Liver (tissue), 9 donors: ENCODE measurements around the gene TMEM231. TPM values are rescaled to one million over a fixed set of nuclear protein-coding genes. Genes with fewer than 3 reads are reported as not detected.
"Not testable (repeated sequence)": the region's sequence is repeated elsewhere in the genome, so short reads cannot be mapped to it uniquely, and the experiment has no call there.

Experiments used
- DNase-seq: peaks from one replicate; pipeline ENCODE4 v3.0.0-alpha.2; 2017; ENCODE audit warnings: low spot score
- H3K27ac ChIP-seq, 2 donors: one replicate each; pipeline ENCODE4 v1.7.0; 2013; ENCODE audit warnings: inconsistent platforms in 2 of 2, low read length in 2 of 2, control low read depth in 1 of 2, low read depth in 1 of 2, mild to moderate bottlenecking in 1 of 2
- H3K27me3 ChIP-seq, 4 donors: one replicate each; pipeline versions ENCODE4 v1.6.1 to v1.7.0; 2013; ENCODE audit warnings: low read length in 3 of 4, inconsistent platforms in 1 of 4, mild to moderate bottlenecking in 1 of 4, moderate library complexity in 1 of 4; ENCODE audit not compliant: control insufficient read depth in 4 of 4, insufficient read depth in 4 of 4
- H3K36me3 ChIP-seq, 4 donors: one replicate each; pipeline versions ENCODE4 v1.6.1 to v1.7.0; 2013; ENCODE audit warnings: low read length in 3 of 4, mild to moderate bottlenecking in 3 of 4, low read depth in 1 of 4, moderate library complexity in 1 of 4; ENCODE audit not compliant: control insufficient read depth in 4 of 4, insufficient read depth in 3 of 4
- H3K4me1 ChIP-seq, 4 donors: one replicate each; pipeline versions ENCODE4 v1.6.1 to v1.7.0; 2013; ENCODE audit warnings: low read length in 3 of 4, mild to moderate bottlenecking in 3 of 4, moderate library complexity in 1 of 4; ENCODE audit not compliant: control insufficient read depth in 4 of 4, insufficient read depth in 4 of 4
- H3K4me3 ChIP-seq, 3 donors: one replicate each; pipeline versions ENCODE4 v1.6.1 to v1.7.0; 2013; ENCODE audit warnings: low read length in 3 of 3, control low read depth in 1 of 3, low read depth in 1 of 3, mild to moderate bottlenecking in 1 of 3
- H3K9ac ChIP-seq, 2 donors: one replicate each; pipeline ENCODE4 v1.7.0; 2013; ENCODE audit warnings: low read length in 2 of 2, mild to moderate bottlenecking in 2 of 2, moderate library complexity in 2 of 2, control low read depth in 1 of 2, low read depth in 1 of 2
- H3K9me3 ChIP-seq, 4 donors: one replicate each; pipeline versions ENCODE4 v1.6.1 to v1.7.0; 2013; ENCODE audit warnings: low read length in 3 of 4; ENCODE audit not compliant: control insufficient read depth in 4 of 4
- GABPA ChIP-seq, 2 donors: IDR thresholded peaks in 1 of 2; conservative IDR thresholded peaks in 1 of 2; 2 replicates each; pipeline ENCODE4 v1.6.1; 2016; ENCODE audit warnings: antibody characterized with exemption in 2 of 2, mild to moderate bottlenecking in 1 of 2, moderate library complexity in 1 of 2
- HNF4A ChIP-seq, 2 donors: conservative IDR thresholded peaks; 2 replicates each; pipeline ENCODE4 v1.6.1; 2016; ENCODE audit warnings: antibody characterized with exemption in 2 of 2, mild to moderate bottlenecking in 2 of 2
- JUND ChIP-seq, 2 donors: IDR thresholded peaks; 2 replicates each; pipeline ENCODE4 v1.6.1; 2016; ENCODE audit warnings: antibody characterized with exemption in 2 of 2
- NR2F2 ChIP-seq: IDR thresholded peaks from 2 replicates; pipeline ENCODE4 v1.6.1; 2016; ENCODE audit warnings: antibody characterized with exemption
- RAD21 ChIP-seq, 2 donors: IDR thresholded peaks; 2 replicates each; pipeline ENCODE4 v1.6.1; 2016; ENCODE audit warnings: antibody characterized with exemption in 2 of 2, mild to moderate bottlenecking in 2 of 2
- RXRA ChIP-seq, 2 donors: IDR thresholded peaks; 2 replicates each; pipeline ENCODE4 v1.6.1; 2017 to 2018; ENCODE audit warnings: antibody characterized with exemption in 2 of 2, mild to moderate bottlenecking in 1 of 2
- SP1 ChIP-seq: IDR thresholded peaks from 2 replicates; pipeline ENCODE4 v1.6.1; 2018; ENCODE audit warnings: antibody characterized with exemption, mild to moderate bottlenecking
- TAF1 ChIP-seq: conservative IDR thresholded peaks from 2 replicates; pipeline ENCODE4 v1.6.1; 2016; ENCODE audit warnings: antibody characterized with exemption, mild to moderate bottlenecking
- YY1 ChIP-seq: IDR thresholded peaks from 2 replicates; pipeline ENCODE4 v1.6.1; 2016; ENCODE audit warnings: antibody characterized with exemption, mild to moderate bottlenecking
- WGBS: extraction: QIAGEN DNeasy Blood & Tissue Kit; methylation state at CpG from one replicate; pipeline ENCODE4 v1.1.7; 2013; 5-methylcytosine and 5-hydroxymethylcytosine counted together
- polyA plus RNA-seq, 2 donors: library from polyadenylated mRNA; stranded (reverse) in 1 of 2; unstranded in 1 of 2; fragments of 200-250 nt in 1 of 2; fragments of >200 nt in 1 of 2; fragmentation: Nextera tagmentation in 1 of 2; extraction: Ambion mirVana in 1 of 2; gene quantifications; one replicate each; pipeline versions ENCODE4 v1.2.1 to v1.2.3, GENCODE V29; 2013 to 2015
- total RNA-seq, 2 donors: library from RNA; depleted of rRNA; stranded (reverse); fragments of >200 nt; gene quantifications; one replicate each; pipeline ENCODE4 v1.2.3, GENCODE V29; 2014
- TF ChIP-seq, protein P1 (sequence below): IDR thresholded peaks from 2 replicates; pipeline ENCODE4 v1.6.1; 2016; ENCODE audit warnings: antibody characterized with exemption
- TF ChIP-seq, protein P2 (sequence below): fragments of 150-350 bp; IDR thresholded peaks from 2 replicates; pipeline ENCODE4 v1.5.1; 2017; ENCODE audit warnings: improper control_type of control experiment, low read depth, low read length; ENCODE audit not compliant: missing input control
- TF ChIP-seq, protein P3 (sequence below): IDR thresholded peaks from 2 replicates; pipeline ENCODE4 v1.6.1; 2016; ENCODE audit warnings: antibody characterized with exemption, mild to moderate bottlenecking
- donor health status: healthy.
- donor health status: healthy.
- donor health status: healthy.
- donor health status: healthy.
- donor health status: healthy.

TMEM231 gene
- total and polyA plus RNA-seq, 4 donors, result 0.60 to 2.1 (median 2.0) TPM

DNA sequence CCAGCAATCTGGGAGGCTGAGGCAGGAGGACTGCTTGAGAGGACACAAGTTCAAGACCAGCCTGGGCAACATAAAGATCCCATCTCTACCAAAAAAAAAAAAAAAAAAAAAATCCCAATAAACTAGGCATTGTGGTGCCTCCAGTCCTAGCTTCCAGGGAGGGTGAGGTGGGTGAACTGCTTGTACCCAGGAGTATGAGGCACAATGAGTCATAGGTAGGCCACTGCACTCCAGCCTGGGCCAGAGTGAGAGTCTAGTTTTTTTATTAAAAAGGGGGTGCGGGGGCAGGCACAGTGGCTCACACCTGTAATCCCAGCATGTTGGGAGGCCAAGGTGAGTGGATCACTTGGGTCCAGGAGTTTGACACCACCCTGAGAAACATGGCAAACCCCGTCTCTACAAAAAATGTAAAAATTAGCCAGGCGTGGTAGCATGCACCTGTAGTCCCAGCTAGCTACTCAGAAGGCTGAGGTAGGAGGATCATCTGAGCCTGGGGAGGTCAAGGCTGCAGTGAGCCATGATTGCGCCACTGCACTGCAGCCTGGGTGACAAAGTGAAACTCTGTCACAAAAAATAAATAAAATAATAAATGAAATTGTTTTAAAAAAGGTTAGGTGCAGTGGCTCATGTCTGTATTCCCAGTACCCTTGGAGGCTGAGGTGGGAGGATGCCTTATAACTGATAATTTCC, 53.0 kb downstream of the TMEM231 start:
- H3K4me1 ChIP-seq, result peaks cover 0 to 1% (median 0%) of the 10 kb centered on the region in 4 donors
- H3K27me3 ChIP-seq, result no peaks in the 10 kb centered on the region
- no peak overlapping the region for H3K4me3 ChIP-seq
- no peak for TF ChIP-seq GABPA (IDR thresholded peaks at IDR 0.05 in 1 of 2, conservative IDR thresholded peaks at IDR 0.05 in 1 of 2)
- TF ChIP-seq, protein P1, sequence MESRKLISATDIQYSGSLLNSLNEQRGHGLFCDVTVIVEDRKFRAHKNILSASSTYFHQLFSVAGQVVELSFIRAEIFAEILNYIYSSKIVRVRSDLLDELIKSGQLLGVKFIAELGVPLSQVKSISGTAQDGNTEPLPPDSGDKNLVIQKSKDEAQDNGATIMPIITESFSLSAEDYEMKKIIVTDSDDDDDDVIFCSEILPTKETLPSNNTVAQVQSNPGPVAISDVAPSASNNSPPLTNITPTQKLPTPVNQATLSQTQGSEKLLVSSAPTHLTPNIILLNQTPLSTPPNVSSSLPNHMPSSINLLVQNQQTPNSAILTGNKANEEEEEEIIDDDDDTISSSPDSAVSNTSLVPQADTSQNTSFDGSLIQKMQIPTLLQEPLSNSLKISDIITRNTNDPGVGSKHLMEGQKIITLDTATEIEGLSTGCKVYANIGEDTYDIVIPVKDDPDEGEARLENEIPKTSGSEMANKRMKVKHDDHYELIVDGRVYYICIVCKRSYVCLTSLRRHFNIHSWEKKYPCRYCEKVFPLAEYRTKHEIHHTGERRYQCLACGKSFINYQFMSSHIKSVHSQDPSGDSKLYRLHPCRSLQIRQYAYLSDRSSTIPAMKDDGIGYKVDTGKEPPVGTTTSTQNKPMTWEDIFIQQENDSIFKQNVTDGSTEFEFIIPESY, result no peak
- TF ChIP-seq HNF4A (conservative IDR thresholded peaks at IDR 0.05), result no peak
- no peak for TF ChIP-seq RAD21 (IDR thresholded peaks at IDR 0.05)
- TF ChIP-seq TAF1, result no peak
- TF ChIP-seq RXRA (IDR thresholded peaks at IDR 0.05), result no peak
- TF ChIP-seq YY1, result no peak
- TF ChIP-seq SP1, result no peak
- TF ChIP-seq JUND (IDR thresholded peaks at IDR 0.05), result no peak
- TF ChIP-seq, protein P2, sequence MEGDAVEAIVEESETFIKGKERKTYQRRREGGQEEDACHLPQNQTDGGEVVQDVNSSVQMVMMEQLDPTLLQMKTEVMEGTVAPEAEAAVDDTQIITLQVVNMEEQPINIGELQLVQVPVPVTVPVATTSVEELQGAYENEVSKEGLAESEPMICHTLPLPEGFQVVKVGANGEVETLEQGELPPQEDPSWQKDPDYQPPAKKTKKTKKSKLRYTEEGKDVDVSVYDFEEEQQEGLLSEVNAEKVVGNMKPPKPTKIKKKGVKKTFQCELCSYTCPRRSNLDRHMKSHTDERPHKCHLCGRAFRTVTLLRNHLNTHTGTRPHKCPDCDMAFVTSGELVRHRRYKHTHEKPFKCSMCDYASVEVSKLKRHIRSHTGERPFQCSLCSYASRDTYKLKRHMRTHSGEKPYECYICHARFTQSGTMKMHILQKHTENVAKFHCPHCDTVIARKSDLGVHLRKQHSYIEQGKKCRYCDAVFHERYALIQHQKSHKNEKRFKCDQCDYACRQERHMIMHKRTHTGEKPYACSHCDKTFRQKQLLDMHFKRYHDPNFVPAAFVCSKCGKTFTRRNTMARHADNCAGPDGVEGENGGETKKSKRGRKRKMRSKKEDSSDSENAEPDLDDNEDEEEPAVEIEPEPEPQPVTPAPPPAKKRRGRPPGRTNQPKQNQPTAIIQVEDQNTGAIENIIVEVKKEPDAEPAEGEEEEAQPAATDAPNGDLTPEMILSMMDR, result no peak
- TF ChIP-seq NR2F2, result no peak
- TF ChIP-seq, protein P3, sequence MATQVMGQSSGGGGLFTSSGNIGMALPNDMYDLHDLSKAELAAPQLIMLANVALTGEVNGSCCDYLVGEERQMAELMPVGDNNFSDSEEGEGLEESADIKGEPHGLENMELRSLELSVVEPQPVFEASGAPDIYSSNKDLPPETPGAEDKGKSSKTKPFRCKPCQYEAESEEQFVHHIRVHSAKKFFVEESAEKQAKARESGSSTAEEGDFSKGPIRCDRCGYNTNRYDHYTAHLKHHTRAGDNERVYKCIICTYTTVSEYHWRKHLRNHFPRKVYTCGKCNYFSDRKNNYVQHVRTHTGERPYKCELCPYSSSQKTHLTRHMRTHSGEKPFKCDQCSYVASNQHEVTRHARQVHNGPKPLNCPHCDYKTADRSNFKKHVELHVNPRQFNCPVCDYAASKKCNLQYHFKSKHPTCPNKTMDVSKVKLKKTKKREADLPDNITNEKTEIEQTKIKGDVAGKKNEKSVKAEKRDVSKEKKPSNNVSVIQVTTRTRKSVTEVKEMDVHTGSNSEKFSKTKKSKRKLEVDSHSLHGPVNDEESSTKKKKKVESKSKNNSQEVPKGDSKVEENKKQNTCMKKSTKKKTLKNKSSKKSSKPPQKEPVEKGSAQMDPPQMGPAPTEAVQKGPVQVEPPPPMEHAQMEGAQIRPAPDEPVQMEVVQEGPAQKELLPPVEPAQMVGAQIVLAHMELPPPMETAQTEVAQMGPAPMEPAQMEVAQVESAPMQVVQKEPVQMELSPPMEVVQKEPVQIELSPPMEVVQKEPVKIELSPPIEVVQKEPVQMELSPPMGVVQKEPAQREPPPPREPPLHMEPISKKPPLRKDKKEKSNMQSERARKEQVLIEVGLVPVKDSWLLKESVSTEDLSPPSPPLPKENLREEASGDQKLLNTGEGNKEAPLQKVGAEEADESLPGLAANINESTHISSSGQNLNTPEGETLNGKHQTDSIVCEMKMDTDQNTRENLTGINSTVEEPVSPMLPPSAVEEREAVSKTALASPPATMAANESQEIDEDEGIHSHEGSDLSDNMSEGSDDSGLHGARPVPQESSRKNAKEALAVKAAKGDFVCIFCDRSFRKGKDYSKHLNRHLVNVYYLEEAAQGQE, result no peak
- no peak overlapping the region for H3K27ac ChIP-seq
- DNase-seq, result no peak
- H3K9ac ChIP-seq, result no peak overlapping the region
- H3K9me3 ChIP-seq, result no peaks in the 10 kb centered on the region
- 95% methylated on average over 4 of the region's 4 CpGs for WGBS
- H3K36me3 ChIP-seq, result no peaks in the 10 kb centered on the region

DNA sequence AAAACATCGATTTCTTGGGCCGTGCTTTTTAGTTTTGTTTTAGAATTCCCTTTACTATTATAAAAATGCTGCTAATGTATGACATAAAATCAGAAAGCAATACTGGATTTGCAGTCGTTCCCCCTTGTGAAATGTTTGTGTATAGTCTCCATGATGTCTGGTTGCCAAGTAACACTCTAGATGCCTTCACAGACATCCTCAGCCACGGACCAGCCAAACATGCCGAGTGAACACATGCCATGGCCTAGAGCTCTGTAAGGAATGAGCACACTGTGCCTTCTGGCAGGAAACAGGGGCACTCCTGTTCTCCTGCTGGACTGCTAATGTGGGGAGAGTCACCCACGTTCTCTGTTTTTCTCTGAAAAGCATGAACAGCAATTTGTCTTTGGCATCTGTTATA, 54.2 kb downstream of the TMEM231 start:
- not testable (repeated sequence) for DNase-seq, H3K9me3 ChIP-seq, H3K27ac ChIP-seq, H3K4me1 ChIP-seq, H3K36me3 ChIP-seq, H3K4me3 ChIP-seq, H3K27me3 ChIP-seq, H3K9ac ChIP-seq
- WGBS, result 65% methylated on average over 6 of the region's 6 CpGs
